ENCODE data around the gene EPHA6.

GRCh38 chr3:97711654-97712053, 897.3 kb downstream of the EPHA6 start:
- TF ChIP-seq EZH2 (IDR thresholded peaks at IDR 0.05; ENCODE audit: low read length, unreplicated experiment) (no peak), CTCF (conservative IDR thresholded peaks at IDR 0.05; ENCODE audit: low read depth, low read length) (no peak)
